Measurements from ENCODE around the gene ITIH2.

- TF ChIP-seq CTCF (conservative IDR thresholded peaks at IDR 0.05; ENCODE audit: low read depth, low read length) (no peak), EZH2 (IDR thresholded peaks at IDR 0.05; ENCODE audit: low read length, unreplicated experiment) (no peak)
Measured at GRCh38 chr10:7776777-7777176, 73.7 kb downstream of the ITIH2 start.

Measured in PC-3 (cell line).